Suprapubic skin (tissue), 4 donors: ENCODE data around the gene C2CD4C.
"Not testable (repeated sequence)": the region's sequence is repeated elsewhere in the genome, so short reads cannot be mapped to it uniquely, and the experiment has no call there.

Source experiments
- CTCF ChIP-seq, 2 donors: fragments of 200-600 bp in 1 of 2; fragments of 450-650 bp in 1 of 2; sonication (generic) in 1 of 2; IDR thresholded peaks; one replicate each; pipeline ENCODE4 v1.5.1; 2016 to 2019; ENCODE audit warnings: antibody characterized with exemption in 2 of 2, mild to moderate bottlenecking in 1 of 2, moderate library complexity in 1 of 2
- EP300 ChIP-seq: sonication (generic); formaldehyde crosslinking; IDR thresholded peaks from one replicate; pipeline ENCODE4 v1.6.1; 2017; ENCODE audit warnings: antibody characterized with exemption
- POLR2A ChIP-seq, 2 donors: fragments of 450-650 bp; IDR thresholded peaks; one replicate each; pipeline ENCODE4 v1.6.1; 2017; ENCODE audit warnings: antibody characterized with exemption in 2 of 2, mild to moderate bottlenecking in 2 of 2, moderate library complexity in 2 of 2
- POLR2AphosphoS5 ChIP-seq, 3 donors: sonication (generic); formaldehyde crosslinking; IDR thresholded peaks; one replicate each; pipeline ENCODE4 v1.6.1; 2017; ENCODE audit warnings: antibody characterized with exemption in 3 of 3

- not testable (repeated sequence) for TF ChIP-seq EP300; CTCF (IDR thresholded peaks at IDR 0.05); POLR2AphosphoS5 (IDR thresholded peaks at IDR 0.05); POLR2A (IDR thresholded peaks at IDR 0.05)
Observed at GRCh38 chr19:380618-381219, 28.2 kb downstream of the C2CD4C start.
